ENCODE results near the gene NOP56.

The NOP56 gene

GRCh38 chr20:2655331-2656116 lies 3.1 kb downstream of the NOP56 start:
- TF ChIP-seq CTCF (IDR thresholded peaks at IDR 0.05; ENCODE audit: extremely low read depth, missing control alignments), result no peak
- DNase-seq (ENCODE audit: low spot score), result no peak

GRCh38 chr20:2656471-2657117 lies 4.2 kb downstream of the NOP56 start:
- no peak for TF ChIP-seq CTCF (IDR thresholded peaks at IDR 0.05; ENCODE audit: extremely low read depth, missing control alignments)
- no peak for DNase-seq (ENCODE audit: low spot score)

GRCh38 chr20:2657241-2657640 lies 4.8 kb downstream of the NOP56 start:
- TF ChIP-seq CTCF (IDR thresholded peaks at IDR 0.05; ENCODE audit: extremely low read depth, missing control alignments), result no peak
- DNase-seq (ENCODE audit: low spot score), result no peak

- no peak for DNase-seq (ENCODE audit: low spot score)
- TF ChIP-seq CTCF (IDR thresholded peaks at IDR 0.05; ENCODE audit: extremely low read depth, missing control alignments), result no peak
Measured at GRCh38 chr20:2657674-2658073, 5.2 kb downstream of the NOP56 start.

GRCh38 chr20:2658414-2659354 lies 6.3 kb downstream of the NOP56 start:
- TF ChIP-seq CTCF (IDR thresholded peaks at IDR 0.05; ENCODE audit: extremely low read depth, missing control alignments), result no peak
- no peak for DNase-seq (ENCODE audit: low spot score)

- DNase-seq (ENCODE audit: low spot score), result no peak
- no peak for TF ChIP-seq CTCF (IDR thresholded peaks at IDR 0.05; ENCODE audit: extremely low read depth, missing control alignments)
Measured at GRCh38 chr20:2659547-2659946, 7.1 kb downstream of the NOP56 start.

All from GM20000 (cell line).